GM21786 (cell line): ENCODE measurements around the gene STXBP5.

Experiments
- ATAC-seq: cut with Tn5 transposase; IDR thresholded peaks from one replicate; pipeline ENCODE4 v1.9.1; 2021; ENCODE audit not compliant: unreplicated experiment

The STXBP5 gene

GRCh38 chr6:147204060-147204785 is at the start of gene STXBP5:
Gene STXBP5, plus strand, starts transcription at chr6:147204417. Its CDS starts 116 bp downstream, at chr6:147204533.
- peak; percentile 23 for ATAC-seq

GRCh38 chr6:147154454-147154853 is 49.8 kb upstream of the STXBP5 start:
- ATAC-seq, result no peak

- ATAC-seq, result no peak
Measured at GRCh38 chr6:147156218-147156617, 48.0 kb upstream of the STXBP5 start.

- no peak for ATAC-seq
Measured at GRCh38 chr6:147156799-147157382, 47.3 kb upstream of the STXBP5 start.

- no peak for ATAC-seq
Measured at GRCh38 chr6:147157930-147158329, 46.3 kb upstream of the STXBP5 start.

- ATAC-seq, result no peak
Measured at GRCh38 chr6:147158881-147159280, 45.3 kb upstream of the STXBP5 start.

- ATAC-seq, result no peak
Measured at GRCh38 chr6:147159536-147160374, 44.5 kb upstream of the STXBP5 start.

GRCh38 chr6:147160593-147160992 is 43.6 kb upstream of the STXBP5 start:
- ATAC-seq, result no peak

GRCh38 chr6:147161253-147161973 is 42.8 kb upstream of the STXBP5 start:
- ATAC-seq, result no peak

- ATAC-seq, result no peak
Measured at GRCh38 chr6:147161974-147162495, 42.2 kb upstream of the STXBP5 start.

GRCh38 chr6:147164761-147165160 is 39.5 kb upstream of the STXBP5 start:
- no peak for ATAC-seq

- ATAC-seq, result no peak
Measured at GRCh38 chr6:147166360-147166944, 37.8 kb upstream of the STXBP5 start.

GRCh38 chr6:147166992-147167391 is 37.2 kb upstream of the STXBP5 start:
- ATAC-seq, result no peak

- no peak for ATAC-seq
Measured at GRCh38 chr6:147167576-147168461, 36.4 kb upstream of the STXBP5 start.

GRCh38 chr6:147169529-147169928 is 34.7 kb upstream of the STXBP5 start:
- ATAC-seq, result no peak

GRCh38 chr6:147170269-147170668 is 33.9 kb upstream of the STXBP5 start:
- ATAC-seq, result no peak

- no peak for ATAC-seq
Measured at GRCh38 chr6:147173140-147173539, 31.1 kb upstream of the STXBP5 start.

GRCh38 chr6:147173675-147174308 is 30.4 kb upstream of the STXBP5 start:
- no peak for ATAC-seq

- no peak for ATAC-seq
Measured at GRCh38 chr6:147176795-147177194, 27.4 kb upstream of the STXBP5 start.
